Stimulated activated naive CD8-positive, alpha-beta T cell treated with anti-CD3 and anti-CD28 coated beads, Interleukin-15, amount 100 ng/mL, for 72 hours (primary cell): Measurements from ENCODE around the gene NBDY.

Experiments used
- ATAC-seq: fragments of 150-1000 bp; cut with Tn5 transposase; 2 replicates; pipeline ENCODE4 v1.10.0; 2021; ENCODE audit warnings: mild to moderate bottlenecking, moderate library complexity
- DNase-seq, 2 donors: peaks; one replicate each; pipeline ENCODE4 v3.0.0; 2021 to 2022
- H3K27ac Mint-ChIP-seq, 2 donors: one replicate each; pipeline ENCODE4 v1.8.0; 2022; ENCODE audit warnings: mild to moderate bottlenecking in 2 of 2, mixed read lengths in 2 of 2, moderate library complexity in 2 of 2
- H3K27me3 Mint-ChIP-seq: one replicate; pipeline ENCODE4 v1.8.0; 2022; ENCODE audit warnings: mixed read lengths
- H3K4me1 Mint-ChIP-seq: one replicate; pipeline ENCODE4 v1.8.0; 2022; ENCODE audit warnings: mild to moderate bottlenecking, mixed read lengths
- H3K4me3 Mint-ChIP-seq, 2 donors: one replicate each; pipeline ENCODE4 v1.8.0; 2022; ENCODE audit warnings: mild to moderate bottlenecking in 2 of 2, mixed read lengths in 2 of 2, moderate library complexity in 1 of 2
- H3K9me3 Mint-ChIP-seq, 2 donors: one replicate each; pipeline ENCODE4 v1.8.0; 2022; ENCODE audit warnings: mixed read lengths in 2 of 2

NBDY gene

GRCh38 chrX:56789518-56790070 lies 60.6 kb downstream of the NBDY start:
- Mint-ChIP-seq H3K27me3 (no peaks in the 10 kb centered on the region), H3K4me1 (peaks cover 45% of the 10 kb centered on the region), H3K9me3 (no peaks in the 10 kb centered on the region), H3K4me3 (no peak overlapping the region), H3K27ac (no peak overlapping the region)
- ATAC-seq: no peak
- no peak for DNase-seq

- no peaks in the 10 kb centered on the region for H3K27me3 Mint-ChIP-seq
- DNase-seq (no peak), ATAC-seq (no peak)
- H3K9me3 Mint-ChIP-seq: no peaks in the 10 kb centered on the region
- no peak overlapping the region for H3K27ac Mint-ChIP-seq
- H3K4me1 Mint-ChIP-seq: peaks cover 40% of the 10 kb centered on the region
- no peak overlapping the region for H3K4me3 Mint-ChIP-seq
Measured at GRCh38 chrX:56790778-56791177, 61.7 kb downstream of the NBDY start.

GRCh38 chrX:56791456-56791855 lies 62.4 kb downstream of the NBDY start:
- H3K9me3 Mint-ChIP-seq: no peaks in the 10 kb centered on the region
- DNase-seq: no peak
- peaks cover 39% of the 10 kb centered on the region for H3K4me1 Mint-ChIP-seq
- H3K4me3 Mint-ChIP-seq: no peak overlapping the region
- no peak for ATAC-seq
- H3K27ac Mint-ChIP-seq: no peak overlapping the region
- H3K27me3 Mint-ChIP-seq: no peaks in the 10 kb centered on the region

GRCh38 chrX:56792270-56793111 lies 63.4 kb downstream of the NBDY start:
- H3K9me3 Mint-ChIP-seq: no peaks in the 10 kb centered on the region
- H3K27me3 Mint-ChIP-seq: no peaks in the 10 kb centered on the region
- peak overlapping the region; percentile 42 to 64 for H3K27ac Mint-ChIP-seq
- H3K4me1 Mint-ChIP-seq: peaks cover 42% of the 10 kb centered on the region
- DNase-seq: no peak
- no peak for ATAC-seq
- H3K4me3 Mint-ChIP-seq: no peak overlapping the region

GRCh38 chrX:56793112-56793430 lies 64.0 kb downstream of the NBDY start:
- H3K9me3 Mint-ChIP-seq: no peaks in the 10 kb centered on the region
- no peaks in the 10 kb centered on the region for H3K27me3 Mint-ChIP-seq
- no peak overlapping the region for H3K27ac Mint-ChIP-seq
- ATAC-seq (no peak), DNase-seq (no peak)
- H3K4me3 Mint-ChIP-seq: no peak overlapping the region
- H3K4me1 Mint-ChIP-seq: peaks cover 48% of the 10 kb centered on the region

DNA sequence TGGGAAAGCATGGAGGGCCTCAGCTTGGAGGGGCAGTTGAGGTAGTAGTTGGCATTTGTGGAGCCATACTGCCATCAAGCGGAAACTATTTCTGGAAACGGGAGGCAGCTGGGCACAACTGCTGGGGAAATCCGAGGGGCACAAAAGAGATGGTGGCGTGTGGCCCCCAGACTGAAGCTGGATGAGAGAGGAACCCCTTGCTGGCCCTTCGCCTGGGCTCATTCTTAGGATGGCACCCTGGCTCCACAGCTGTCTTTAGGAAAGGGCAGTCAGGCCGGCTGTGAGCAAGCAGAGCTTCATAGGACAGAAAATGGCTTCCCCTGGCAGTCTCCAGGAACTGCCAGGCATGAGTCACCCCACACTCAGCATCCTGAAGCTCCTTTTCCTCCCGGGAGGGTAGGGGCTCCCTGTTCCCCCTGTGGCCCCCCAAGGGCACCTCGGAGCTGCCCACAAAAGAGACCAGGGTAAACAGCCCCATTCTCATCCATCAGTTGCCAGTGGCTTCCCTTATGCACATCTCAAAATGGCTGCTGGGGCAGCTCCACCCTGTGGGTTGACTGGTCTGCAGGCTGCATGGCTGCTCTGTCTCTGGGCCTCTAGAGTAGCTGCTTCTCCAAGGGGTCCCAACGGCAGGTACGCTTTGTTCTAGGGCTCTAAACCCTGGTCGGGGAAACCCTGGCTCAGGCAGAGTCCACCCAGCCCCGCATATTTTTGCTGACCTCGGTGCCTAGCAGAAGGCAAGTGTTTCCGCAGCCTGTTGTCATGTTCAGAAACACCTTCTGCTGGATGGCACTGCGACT lies 64.7 kb downstream of the NBDY start:
- Mint-ChIP-seq H3K9me3 (no peaks in the 10 kb centered on the region), H3K4me3 (no peak overlapping the region), H3K4me1 (peaks cover 54% of the 10 kb centered on the region), H3K27ac (peak overlapping the region in 1 of 2 donors; percentile 52), H3K27me3 (no peaks in the 10 kb centered on the region)
- DNase-seq (no peak), ATAC-seq (no peak)

DNA sequence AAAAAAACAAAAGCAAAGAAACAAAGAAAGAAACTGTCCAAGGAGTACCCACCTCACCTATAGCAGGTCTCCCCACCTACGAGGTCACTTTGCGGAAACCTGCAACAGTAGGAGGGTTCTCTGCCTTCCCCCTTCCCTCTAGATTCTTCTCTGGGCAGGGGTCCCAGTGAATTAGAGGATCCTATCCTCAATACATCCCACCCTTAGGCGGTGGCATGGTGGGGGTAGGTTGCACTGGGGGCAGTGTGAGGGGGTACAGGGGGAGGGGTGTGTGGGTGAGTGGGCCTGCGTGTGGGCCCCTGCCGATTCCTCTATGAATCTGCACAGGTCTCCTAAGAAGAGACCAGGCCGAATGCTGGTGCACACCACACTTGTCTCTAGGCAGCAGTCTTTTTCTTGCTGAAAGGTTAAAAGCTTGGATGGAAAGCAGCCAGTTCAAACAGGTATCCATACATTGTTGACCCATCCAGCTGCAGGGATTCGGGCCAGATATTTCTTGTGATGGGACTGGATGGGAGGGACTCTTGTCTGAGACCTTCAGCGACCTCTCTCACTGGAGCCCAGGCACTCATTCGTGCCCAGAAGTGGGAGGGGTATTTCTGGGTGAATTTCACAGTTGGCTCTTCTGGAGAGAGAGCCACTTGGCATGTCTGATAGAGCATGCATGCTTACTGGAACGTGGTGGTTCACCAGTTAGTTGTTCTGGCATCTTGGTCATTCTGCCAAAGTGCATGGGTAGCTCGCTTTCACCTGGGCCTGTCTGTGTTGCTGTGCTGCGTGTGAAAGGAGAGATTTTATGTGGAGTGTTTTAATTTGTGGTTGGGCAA lies 65.6 kb downstream of the NBDY start:
- ATAC-seq: peak; percentile 39
- H3K4me1 Mint-ChIP-seq: peaks cover 62% of the 10 kb centered on the region
- no peak for DNase-seq
- H3K27me3 Mint-ChIP-seq: no peaks in the 10 kb centered on the region
- peak overlapping the region in 1 of 2 donors; percentile 52 for H3K27ac Mint-ChIP-seq
- no peak overlapping the region for H3K4me3 Mint-ChIP-seq
- H3K9me3 Mint-ChIP-seq: no peaks in the 10 kb centered on the region

GRCh38 chrX:56795309-56795868 lies 66.3 kb downstream of the NBDY start:
- Mint-ChIP-seq H3K9me3 (no peaks in the 10 kb centered on the region), H3K4me3 (no peak overlapping the region), H3K27ac (no peak overlapping the region), H3K27me3 (no peaks in the 10 kb centered on the region), H3K4me1 (peaks cover 70% of the 10 kb centered on the region)
- no peak for DNase-seq
- ATAC-seq: no peak

- Mint-ChIP-seq H3K4me3 (no peak overlapping the region), H3K27me3 (no peaks in the 10 kb centered on the region), H3K4me1 (peaks cover 72% of the 10 kb centered on the region), H3K9me3 (no peaks in the 10 kb centered on the region), H3K27ac (peak overlapping the region; percentile 1 to 86)
- DNase-seq (no peak), ATAC-seq (no peak)
Measured at GRCh38 chrX:56796641-56797395, 67.8 kb downstream of the NBDY start.

GRCh38 chrX:56797574-56798338 lies 68.7 kb downstream of the NBDY start:
- DNase-seq: no peak
- H3K4me3 Mint-ChIP-seq: peak overlapping the region; percentile 9 to 14
- H3K27ac Mint-ChIP-seq: peak overlapping the region in 1 of 2 donors; percentile 86
- H3K9me3 Mint-ChIP-seq: no peaks in the 10 kb centered on the region
- peak; percentile 15 for ATAC-seq
- H3K4me1 Mint-ChIP-seq: peaks cover 69% of the 10 kb centered on the region
- H3K27me3 Mint-ChIP-seq: no peaks in the 10 kb centered on the region

GRCh38 chrX:56798339-56798711 lies 69.3 kb downstream of the NBDY start:
- H3K27ac Mint-ChIP-seq: no peak overlapping the region
- ATAC-seq: peak; percentile 43

GRCh38 chrX:56798866-56799758 lies 70.1 kb downstream of the NBDY start:
- Mint-ChIP-seq H3K9me3 (no peaks in the 10 kb centered on the region), H3K4me1 (peaks cover 72% of the 10 kb centered on the region), H3K27me3 (no peaks in the 10 kb centered on the region), H3K4me3 (peak overlapping the region in 1 of 2 donors; percentile 21), H3K27ac (peak overlapping the region in 1 of 2 donors; percentile 68)
- ATAC-seq (no peak), DNase-seq (no peak)

More at GRCh38 chrX:56798339-56798711, 69.3 kb downstream of the NBDY start:
- Mint-ChIP-seq H3K27me3 (no peaks in the 10 kb centered on the region), H3K4me1 (peaks cover 73% of the 10 kb centered on the region), H3K9me3 (no peaks in the 10 kb centered on the region), H3K4me3 (no peak overlapping the region)
- peak in 1 of 2 donors; percentile 23 for DNase-seq

DNA sequence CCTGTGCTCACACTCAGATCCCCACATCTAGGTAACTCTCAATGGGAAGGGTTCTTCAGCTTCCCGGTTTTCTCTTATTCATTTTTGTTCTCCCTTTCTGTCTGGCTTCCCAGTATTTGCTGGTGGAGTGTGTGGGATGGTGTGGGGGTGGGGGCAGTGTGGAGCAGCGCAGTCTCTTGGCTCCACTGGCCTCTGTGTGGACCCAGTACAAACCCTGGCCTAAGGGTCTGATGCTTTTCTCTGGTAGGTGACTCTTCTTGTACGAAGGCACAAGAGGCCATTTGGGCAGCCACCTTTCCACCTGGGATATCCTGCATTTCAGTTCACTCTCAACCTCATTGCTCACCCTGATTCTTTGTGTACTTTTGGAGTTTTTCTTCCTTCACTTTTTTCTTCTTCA lies 71.3 kb downstream of the NBDY start:
- H3K27me3 Mint-ChIP-seq: no peaks in the 10 kb centered on the region
- peaks cover 68% of the 10 kb centered on the region for H3K4me1 Mint-ChIP-seq
- no peak for DNase-seq
- H3K27ac Mint-ChIP-seq: peak overlapping the region; percentile 77 to 98
- peak overlapping the region in 1 of 2 donors; percentile 75 for H3K4me3 Mint-ChIP-seq
- no peak for ATAC-seq
- H3K9me3 Mint-ChIP-seq: no peaks in the 10 kb centered on the region
